VCaP (cell line): Measurements from ENCODE around the gene C16orf54.
"Not testable (repeated sequence)": the region's sequence is repeated elsewhere in the genome, so short reads cannot be mapped to it uniquely, and the experiment has no call there.

Source experiments
- H3K27ac ChIP-seq: fragments of 450-650 bp; 2 replicates; pipeline ENCODE4 v1.5.1; 2017
- TF ChIP-seq, protein P1 (sequence below): fragments of 450-650 bp; conservative IDR thresholded peaks from 2 replicates; pipeline ENCODE4 v1.5.1; 2017; ENCODE audit warnings: mild to moderate bottlenecking, moderate library complexity

The C16orf54 gene, protein sequence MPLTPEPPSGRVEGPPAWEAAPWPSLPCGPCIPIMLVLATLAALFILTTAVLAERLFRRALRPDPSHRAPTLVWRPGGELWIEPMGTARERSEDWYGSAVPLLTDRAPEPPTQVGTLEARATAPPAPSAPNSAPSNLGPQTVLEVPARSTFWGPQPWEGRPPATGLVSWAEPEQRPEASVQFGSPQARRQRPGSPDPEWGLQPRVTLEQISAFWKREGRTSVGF

DNA sequence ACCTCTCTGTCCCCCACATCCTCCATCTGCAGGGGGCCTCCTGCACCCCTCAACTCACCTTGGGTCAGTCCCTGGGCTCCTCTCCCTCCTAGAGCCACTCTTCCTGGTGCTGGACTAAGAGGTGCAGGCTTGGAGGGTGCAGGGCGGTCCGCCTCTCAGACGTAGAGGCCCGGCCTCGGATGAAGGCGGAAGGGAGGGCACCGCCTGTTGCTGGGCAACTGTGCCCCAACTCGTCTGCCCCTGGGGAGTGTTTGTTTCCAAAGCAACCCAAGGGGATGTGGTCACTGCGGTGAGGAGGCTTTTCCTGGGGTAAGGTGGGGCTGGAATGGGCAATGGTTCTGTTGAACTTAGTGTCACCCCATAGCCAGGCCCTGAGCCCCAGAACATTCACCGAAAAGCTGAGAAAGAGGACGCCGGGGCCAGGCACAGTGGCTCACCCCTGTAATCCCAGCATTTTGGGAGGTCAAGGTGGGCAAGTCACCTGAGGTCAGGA is at the start of gene C16orf54:
C16orf54 (minus strand) TSS at position 138 of the 493 bp plus-strand sequence. CDS start 1,039 bp downstream, outside the sequence.
- H3K27ac ChIP-seq, result peak within 1 kb of the TSS; percentile 98
- TF ChIP-seq, protein P1, sequence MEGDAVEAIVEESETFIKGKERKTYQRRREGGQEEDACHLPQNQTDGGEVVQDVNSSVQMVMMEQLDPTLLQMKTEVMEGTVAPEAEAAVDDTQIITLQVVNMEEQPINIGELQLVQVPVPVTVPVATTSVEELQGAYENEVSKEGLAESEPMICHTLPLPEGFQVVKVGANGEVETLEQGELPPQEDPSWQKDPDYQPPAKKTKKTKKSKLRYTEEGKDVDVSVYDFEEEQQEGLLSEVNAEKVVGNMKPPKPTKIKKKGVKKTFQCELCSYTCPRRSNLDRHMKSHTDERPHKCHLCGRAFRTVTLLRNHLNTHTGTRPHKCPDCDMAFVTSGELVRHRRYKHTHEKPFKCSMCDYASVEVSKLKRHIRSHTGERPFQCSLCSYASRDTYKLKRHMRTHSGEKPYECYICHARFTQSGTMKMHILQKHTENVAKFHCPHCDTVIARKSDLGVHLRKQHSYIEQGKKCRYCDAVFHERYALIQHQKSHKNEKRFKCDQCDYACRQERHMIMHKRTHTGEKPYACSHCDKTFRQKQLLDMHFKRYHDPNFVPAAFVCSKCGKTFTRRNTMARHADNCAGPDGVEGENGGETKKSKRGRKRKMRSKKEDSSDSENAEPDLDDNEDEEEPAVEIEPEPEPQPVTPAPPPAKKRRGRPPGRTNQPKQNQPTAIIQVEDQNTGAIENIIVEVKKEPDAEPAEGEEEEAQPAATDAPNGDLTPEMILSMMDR, result no peak

DNA sequence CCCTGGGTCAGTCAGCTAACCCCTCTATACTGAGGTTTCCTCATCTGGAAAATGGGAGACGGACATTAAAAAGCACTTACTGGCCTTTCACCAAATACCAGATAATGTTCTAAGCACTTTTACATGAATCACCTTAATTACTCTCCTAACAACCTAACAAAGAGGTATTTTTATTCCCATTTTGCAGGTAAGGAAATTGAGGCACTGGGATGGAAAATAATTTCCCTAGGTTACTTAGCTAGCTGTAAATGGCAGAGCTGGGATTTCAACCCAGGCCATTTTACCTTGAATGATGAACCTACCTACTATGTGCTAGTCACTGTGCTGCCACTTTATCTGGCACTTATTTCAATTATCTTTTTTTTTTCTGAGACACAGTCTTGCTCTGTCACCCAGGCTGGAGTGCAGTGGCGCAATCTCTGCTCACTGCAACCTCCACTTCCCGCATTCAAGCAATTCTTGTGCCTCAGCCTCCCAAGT is 48.5 kb upstream of the C16orf54 start:
- TF ChIP-seq, protein P1, result no peak
- peak overlapping the region; percentile 92 for H3K27ac ChIP-seq

DNA sequence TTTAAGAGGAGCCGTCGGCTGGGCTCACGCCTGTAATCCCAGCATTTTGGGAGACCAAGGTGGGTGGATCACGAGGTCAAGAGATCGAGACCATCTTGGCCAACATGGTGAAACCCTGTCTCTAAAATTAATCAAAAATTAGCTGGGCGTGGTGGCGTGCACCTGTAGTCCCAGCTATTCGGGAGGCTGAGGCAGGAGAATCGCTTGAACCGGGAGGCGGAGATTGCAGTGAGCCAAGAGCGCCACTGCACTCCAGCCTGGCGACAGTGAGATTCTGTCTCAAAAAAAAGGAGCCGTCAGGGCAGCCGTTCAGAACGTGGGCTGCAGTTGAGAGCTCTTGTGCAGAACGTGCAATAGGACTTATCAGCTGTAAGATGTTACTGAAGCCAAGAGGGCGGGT is 47.4 kb upstream of the C16orf54 start:
- peak overlapping the region; percentile 92 for H3K27ac ChIP-seq

DNA sequence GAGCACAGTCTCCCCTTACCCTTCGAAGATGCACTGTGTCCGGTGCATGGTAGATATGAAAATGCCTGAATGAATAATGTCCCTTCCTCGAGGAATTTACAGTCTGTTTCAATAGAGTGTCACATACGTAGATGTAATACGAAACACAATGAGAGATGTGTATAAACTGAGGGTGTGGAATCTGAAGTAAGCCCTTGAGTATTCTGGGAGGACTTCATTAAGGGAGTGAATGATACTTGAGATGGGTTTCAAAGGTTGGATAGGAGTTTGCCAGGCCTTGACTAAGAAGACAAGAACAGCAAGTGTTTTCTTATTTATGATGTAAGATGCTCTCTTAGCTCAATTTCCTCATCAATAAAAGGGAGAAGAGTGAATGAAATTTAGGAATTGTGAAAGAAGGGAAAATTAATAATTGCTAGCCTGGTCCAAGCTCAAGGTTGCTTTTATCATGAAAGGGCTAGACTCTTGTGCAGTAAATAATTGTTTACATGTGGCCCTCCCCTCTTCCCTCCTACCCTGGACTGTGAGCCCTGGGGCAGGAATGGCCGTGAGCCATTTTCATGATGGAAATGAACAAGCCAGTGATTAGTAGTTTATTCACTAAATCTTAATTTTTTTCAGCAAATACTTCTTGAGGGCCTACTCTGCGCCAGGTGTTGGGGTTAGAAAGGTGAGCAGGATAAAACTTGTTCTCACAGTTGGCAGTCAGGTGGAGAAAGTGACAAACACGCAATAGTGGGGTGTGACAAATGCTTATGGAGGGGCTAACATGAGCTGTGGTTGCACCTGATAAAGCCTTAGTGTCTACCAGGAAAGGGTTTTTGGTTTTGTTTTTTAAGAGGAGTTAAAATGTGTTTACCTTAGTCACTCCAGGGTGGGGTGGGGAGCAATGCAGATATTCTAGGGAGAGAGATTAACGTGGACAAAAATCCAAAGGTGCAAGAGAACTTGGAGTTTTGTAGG is 46.3 kb upstream of the C16orf54 start:
- peak overlapping the region; percentile 92 for H3K27ac ChIP-seq
- TF ChIP-seq, protein P1, result no peak

DNA sequence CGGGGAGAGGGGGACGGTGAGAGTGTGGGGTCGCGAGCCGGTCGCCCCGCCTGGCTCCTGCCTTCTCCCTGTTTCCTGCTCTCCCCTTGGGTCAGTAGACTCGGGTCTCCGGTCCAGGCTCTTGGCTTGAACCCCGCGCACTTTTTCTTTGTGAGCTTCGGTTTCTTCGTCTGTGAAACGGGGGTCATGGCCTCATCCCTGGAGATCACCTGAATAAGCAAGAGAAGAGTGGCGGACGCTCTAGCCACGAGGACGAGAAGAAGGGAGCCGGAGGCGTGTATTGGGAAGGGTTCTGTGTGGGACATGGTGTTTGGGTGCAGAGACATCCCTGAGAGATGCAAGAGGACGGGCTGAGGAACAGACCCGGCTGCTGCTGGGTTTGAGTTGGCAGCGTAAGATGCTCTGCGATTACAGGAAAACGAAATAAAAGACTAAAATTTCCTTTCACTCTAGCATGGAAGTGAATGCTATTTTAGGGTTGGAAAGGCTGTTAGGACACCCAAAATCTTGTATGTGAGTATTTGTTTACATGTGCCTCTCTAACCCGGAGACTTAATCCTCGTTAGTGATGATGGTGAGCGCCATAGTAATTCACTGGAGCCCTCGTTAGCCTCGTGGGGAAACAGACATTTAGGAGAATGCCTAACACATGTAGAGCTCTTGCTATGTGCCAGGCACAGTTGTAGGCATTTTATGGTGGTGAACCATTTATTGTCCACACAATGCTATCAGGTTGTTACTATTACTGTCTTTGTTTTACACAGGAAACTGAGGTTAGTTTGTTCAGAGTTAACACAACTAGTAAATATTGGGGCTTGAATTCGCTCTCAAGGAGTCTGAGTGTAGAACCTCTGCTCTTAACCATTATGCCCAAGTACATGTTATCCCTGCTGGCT is 45.4 kb upstream of the C16orf54 start:
- TF ChIP-seq, protein P1, result no peak
- peak overlapping the region; percentile 92 for H3K27ac ChIP-seq

DNA sequence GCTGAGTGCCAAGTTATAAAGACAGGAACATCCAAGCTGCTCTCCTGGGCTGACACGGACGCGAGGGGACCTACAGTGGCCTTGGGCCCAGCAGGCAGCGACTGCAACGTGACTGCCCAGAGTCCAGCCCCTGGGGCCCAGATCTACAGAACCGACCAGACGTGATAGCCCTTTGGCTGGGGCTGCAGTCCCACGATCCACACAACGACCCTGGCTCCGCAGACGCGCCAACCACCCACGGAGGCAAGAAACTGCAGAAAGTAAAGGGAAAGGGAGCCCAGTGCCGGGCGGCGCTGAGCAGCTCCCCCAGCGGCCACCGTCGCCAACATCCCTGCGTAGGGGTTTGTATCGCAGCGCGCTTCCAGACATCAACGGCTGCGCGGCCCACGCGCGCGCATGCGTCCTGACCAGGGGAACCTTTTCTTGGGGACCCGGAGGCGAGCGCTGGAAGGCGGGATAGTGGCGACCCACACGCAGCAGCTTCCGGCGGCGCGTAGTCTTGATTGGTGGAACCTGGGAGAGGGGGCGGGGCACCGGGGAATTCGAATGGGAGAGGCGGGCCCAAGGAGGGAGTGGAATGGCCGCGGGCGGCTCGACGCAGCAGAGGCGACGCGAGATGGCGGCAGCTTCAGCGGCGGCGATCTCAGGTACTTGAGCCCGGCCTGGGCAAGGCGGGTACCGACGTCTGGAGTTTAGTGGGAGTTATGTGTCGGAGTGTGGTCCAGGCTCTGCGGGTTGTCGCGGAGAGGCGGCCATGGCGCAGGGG is 44.6 kb upstream of the C16orf54 start, which contains the start of gene KIF22:
KIF22 (plus strand) TSS at position 569 of the 766 bp plus-strand sequence; CDS start at position 578, 9 bp downstream.
- H3K27ac ChIP-seq, result peak within 1 kb of the TSS; percentile 92
- TF ChIP-seq, protein P1, result peak; percentile 81

DNA sequence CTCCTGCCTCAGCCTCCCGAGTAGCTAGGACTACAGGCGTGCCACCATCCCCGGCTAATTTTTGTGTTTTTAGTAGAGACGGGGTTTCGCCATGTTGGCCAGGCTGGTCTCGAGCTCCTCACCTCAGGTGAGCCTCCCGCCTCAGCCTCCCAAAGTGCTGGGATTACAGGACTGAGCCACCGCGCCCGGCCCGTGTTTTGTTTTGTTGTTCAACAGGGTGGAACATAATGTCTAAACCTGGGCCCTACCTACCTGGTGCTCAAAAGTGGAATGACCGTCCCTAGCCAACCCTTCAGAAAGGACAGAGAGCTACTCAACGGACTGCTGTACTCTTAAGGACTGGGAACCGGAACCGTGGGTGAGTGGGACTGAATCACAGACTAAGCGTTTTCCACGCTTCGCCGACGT is 44.0 kb upstream of the C16orf54 start:
- H3K27ac ChIP-seq, result peak overlapping the region; percentile 92
- TF ChIP-seq, protein P1, result no peak

DNA sequence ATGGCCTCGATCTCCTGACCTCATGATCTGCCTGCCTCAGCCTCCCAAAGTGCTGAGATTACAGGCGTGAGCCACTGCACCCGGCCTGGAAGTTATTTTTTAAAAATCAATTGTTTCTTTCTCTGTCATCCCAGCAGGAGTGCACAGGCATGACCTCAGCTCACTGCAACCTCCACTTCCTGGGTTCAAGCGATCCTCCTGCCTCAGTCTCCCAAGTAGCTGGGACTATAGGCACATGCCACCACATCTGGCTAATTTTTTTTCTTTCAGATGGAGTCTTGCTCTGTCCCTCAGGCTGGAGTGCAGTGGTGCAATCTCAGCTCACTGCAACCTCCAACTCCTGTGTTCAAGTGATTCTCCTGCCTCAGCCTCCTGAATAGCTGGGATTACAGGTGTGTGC is 41.4 kb upstream of the C16orf54 start:
- not testable (repeated sequence) for H3K27ac ChIP-seq
